ENCODE results near the gene CCDC136. TPM values are rescaled to one million over a fixed set of nuclear protein-coding genes. Genes with fewer than 3 reads are reported as not detected.

The CCDC136 gene
- total and polyA plus RNA-seq, 2 experiments from 2014 or later = 27.1 to 55.7 TPM

- Histone ChIP-seq H2AFZ (no peak overlapping the region), H3K79me2 (replicated peaks; ENCODE audit: insufficient read depth) (peaks cover 41% of the 10 kb centered on the region), H3K4me1 (ENCODE audit: insufficient read depth) (no peaks in the 10 kb centered on the region), H3K27ac (ENCODE audit: low read depth) (no peak overlapping the region), H4K20me1 (replicated peaks; ENCODE audit: insufficient read depth) (peaks cover 61% of the 10 kb centered on the region), H3K4me2 (no peak overlapping the region), H3K9me2 (ENCODE audit: insufficient read depth) (no peaks in the 10 kb centered on the region), H3K27me3 (ENCODE audit: insufficient read depth) (no peaks in the 10 kb centered on the region), H3K4me3 (no peak overlapping the region), H3F3A (replicated peaks; ENCODE audit: low read depth) (peaks cover 8% of the 10 kb centered on the region; the same call in 1 of the 2 replicates), H3K36me3 (ENCODE audit: insufficient read depth) (peaks cover 65% of the 10 kb centered on the region)
- Mint-ChIP-seq H3K27ac (no peak overlapping the region; the same call in 1 of the 2 replicates), H3K4me3 (no peak overlapping the region), H3K9me3 (no peaks in the 10 kb centered on the region), H3K4me1 (no peaks in the 10 kb centered on the region), H3K27me3 (ENCODE audit: insufficient read depth, low read depth, poor library complexity) (no peaks in the 10 kb centered on the region), H3K36me3 (ENCODE audit: low read depth) (peaks cover 54% of the 10 kb centered on the region)
- TF ChIP-seq CREB1 (CRISPR knock-in tag; IDR thresholded peaks at IDR 0.05; ENCODE audit: low read depth) (no peak), EZH2 (IDR thresholded peaks at IDR 0.05; ENCODE audit: low read depth, unreplicated experiment) (no peak), NANOG (IDR thresholded peaks at IDR 0.05; ENCODE audit: borderline replicate concordance) (no peak), POLR2AphosphoS5 (IDR thresholded peaks at IDR 0.05; ENCODE audit: low read depth) (no peak), REST (IDR thresholded peaks at IDR 0.05; ENCODE audit: unreplicated experiment) (no peak), JUNB (IDR thresholded peaks at IDR 0.05; ENCODE audit: unreplicated experiment) (no peak), ZNF462 (CRISPR knock-in tag; IDR thresholded peaks at IDR 0.05) (no peak), ZNF331 (CRISPR knock-in tag; IDR thresholded peaks at IDR 0.05; ENCODE audit: low read depth) (no peak), ZNF114 (CRISPR knock-in tag; IDR thresholded peaks at IDR 0.05) (no peak), EZH2phosphoT487 (IDR thresholded peaks at IDR 0.05; ENCODE audit: unreplicated experiment) (no peak)
- ATAC-seq (no peak), DNase-seq (ENCODE audit: low spot score) (no peak)
Observed at GRCh38 chr7:128755819-128756476, 35.8 kb upstream of the CCDC136 start.

Data from GM23338 (cell line).